Caco-2 (cell line): ENCODE measurements around the gene NRF1. TPM values are rescaled to one million over a fixed set of nuclear protein-coding genes. Genes with fewer than 3 reads are reported as not detected.

Experiments used
- BruUV-seq: library from RNA; stranded (reverse); fragments of 400-500 nt; replicated peaks from 2 replicates; lab custom pipeline; 2021; lab: Mats Ljungman, UMichigan
- CTCF ChIA-PET: fragments of 300-600 bp; sonication (Branson Sonifier 250); formaldehyde crosslinking; loops from one replicate; lab custom pipeline; 2022; ENCODE audit warnings: antibody characterized with exemption; lab: Charles Lee
- POLR2A ChIA-PET: fragments of 300-600 bp; sonication (Branson Sonifier 250); formaldehyde crosslinking; loops from one replicate; lab custom pipeline; 2022; ENCODE audit warnings: antibody characterized with exemption; lab: Charles Lee
- DNase-seq, 2 experiments: peaks; one replicate each; pipeline versions ENCODE4 v3.0.0 to v3.0.0-alpha.2; 2020 to 2022
- H3K27me3 ChIP-seq: replicated peaks from 2 replicates; pipeline ENCODE4 v1.6.0; 2011; ENCODE audit warnings: low read length; ENCODE audit not compliant: control insufficient read depth, insufficient read depth
- H3K36me3 ChIP-seq: 2 replicates; pipeline ENCODE4 v1.5.1; 2011; ENCODE audit warnings: low read length; ENCODE audit not compliant: control insufficient read depth, insufficient read depth
- H3K4me1 ChIP-seq: fragments of 250-450 bp; sonication (Bioruptor Pico); 2 replicates; pipeline ENCODE4 v1.5.1; 2020; ENCODE audit warnings: mild to moderate bottlenecking
- H3K4me3 ChIP-seq: 2 replicates; pipeline ENCODE4 v1.5.1; 2011; ENCODE audit warnings: low read depth, mild to moderate bottlenecking, control low read depth, low read length
- H3K9me3 ChIP-seq: fragments of 250-450 bp; sonication (Bioruptor Pico); 2 replicates; pipeline ENCODE4 v1.5.1; 2020; ENCODE audit warnings: mild to moderate bottlenecking, moderate library complexity
- H3K27ac Mint-ChIP-seq: one replicate; pipeline ENCODE4 v1.8.0; 2022; ENCODE audit warnings: mixed read lengths; ENCODE audit not compliant: unreplicated experiment
- H3K27me3 Mint-ChIP-seq: one replicate; pipeline ENCODE4 v1.8.0; 2022; ENCODE audit warnings: mixed read lengths; ENCODE audit not compliant: insufficient read depth, unreplicated experiment
- H3K36me3 Mint-ChIP-seq: one replicate; pipeline ENCODE4 v1.8.0; 2022; ENCODE audit warnings: mild to moderate bottlenecking, mixed read lengths; ENCODE audit not compliant: insufficient read depth, unreplicated experiment
- H3K4me1 Mint-ChIP-seq: one replicate; pipeline ENCODE4 v1.8.0; 2022; ENCODE audit warnings: low read depth, mixed read lengths; ENCODE audit not compliant: unreplicated experiment
- H3K4me3 Mint-ChIP-seq: one replicate; pipeline ENCODE4 v1.8.0; 2022; ENCODE audit warnings: mild to moderate bottlenecking, moderate library complexity, mixed read lengths; ENCODE audit not compliant: unreplicated experiment
- H3K9me3 Mint-ChIP-seq: one replicate; pipeline ENCODE4 v1.8.0; 2022; ENCODE audit warnings: mixed read lengths; ENCODE audit not compliant: unreplicated experiment
- intact Hi-C: fragments of 100-400 bp; cut with micrococcal nuclease; formaldehyde crosslinking; loops from one replicate; pipeline ENCODE4 v1.10.0; 2022; ENCODE audit not compliant: unreplicated experiment
- total RNA-seq: library from RNA; stranded (reverse); gene quantifications from 2 replicates; pipeline ENCODE4 v1.2.3, GENCODE V29; 2022
- TF ChIP-seq, protein P1 (sequence below), 2 experiments: fragments of 200-600 bp in 1 of 2; IDR thresholded peaks; 1 replicate in 1 of 2; 2 replicates in 1 of 2; pipeline versions ENCODE4 v1.5.1 to v1.8.0; 2011 to 2022; ENCODE audit warnings: antibody characterized with exemption in 1 of 2, control low read depth in 1 of 2, inconsistent platforms in 1 of 2, low read depth in 1 of 2, low read length in 1 of 2, mild to moderate bottlenecking in 1 of 2, moderate library complexity in 1 of 2; ENCODE audit not compliant: insufficient read depth in 1 of 2, severe bottlenecking in 1 of 2, unreplicated experiment in 1 of 2

The NRF1 gene
- total RNA-seq, 1 experiment from 2014 or later = 22.5 TPM

DNA sequence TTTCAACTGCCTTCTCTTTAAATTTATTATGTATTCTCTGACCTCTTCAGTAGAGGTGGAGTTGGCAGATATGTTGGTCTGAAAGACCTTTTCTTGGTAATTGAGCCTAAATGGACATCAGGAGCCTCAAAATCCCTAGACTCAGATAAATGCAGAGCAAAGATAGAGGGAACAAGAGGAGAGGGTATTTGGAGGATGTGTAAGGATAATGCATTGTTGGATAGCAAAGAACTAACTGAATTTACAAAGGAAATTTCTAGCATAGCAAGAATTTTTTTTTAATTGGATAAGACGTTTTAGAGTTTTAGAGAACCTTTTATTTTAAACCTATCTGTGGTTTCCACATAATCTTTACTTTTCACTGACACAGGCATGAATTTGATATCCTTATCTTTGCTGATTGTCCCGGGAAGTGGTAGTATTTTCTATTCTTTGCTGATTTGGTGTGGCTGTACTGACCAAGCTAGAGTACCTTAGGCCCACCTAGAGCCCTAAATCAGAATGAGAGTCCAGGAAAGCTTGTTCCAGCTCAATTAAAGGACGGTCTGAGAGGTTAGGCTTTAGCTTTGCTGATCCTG, 91.3 kb downstream of the NRF1 start:
- Mint-ChIP-seq H3K9me3 (no peaks in the 10 kb centered on the region), H3K27ac (no peak overlapping the region), H3K27me3 (no peaks in the 10 kb centered on the region), H3K4me3 (no peak overlapping the region), H3K36me3 (peaks cover 7% of the 10 kb centered on the region), H3K4me1 (peaks cover 20% of the 10 kb centered on the region)
- Histone ChIP-seq H3K27me3 (no peaks in the 10 kb centered on the region), H3K9me3 (no peaks in the 10 kb centered on the region), H3K4me3 (no peak overlapping the region), H3K36me3 (no peaks in the 10 kb centered on the region), H3K4me1 (peaks cover 23% of the 10 kb centered on the region)
- no TSS peak for BruUV-seq
- intact Hi-C loops = no loop called here
- ChIA-PET POLR2A (no interaction called here), CTCF (interaction anchor here (0.6 to 1.4 kb wide), 2 partner anchors 122 to 164 kb away, joined by 5 to 7 read pairs; no protein-coding TSS in a partner anchor)
- TF ChIP-seq, protein P1, sequence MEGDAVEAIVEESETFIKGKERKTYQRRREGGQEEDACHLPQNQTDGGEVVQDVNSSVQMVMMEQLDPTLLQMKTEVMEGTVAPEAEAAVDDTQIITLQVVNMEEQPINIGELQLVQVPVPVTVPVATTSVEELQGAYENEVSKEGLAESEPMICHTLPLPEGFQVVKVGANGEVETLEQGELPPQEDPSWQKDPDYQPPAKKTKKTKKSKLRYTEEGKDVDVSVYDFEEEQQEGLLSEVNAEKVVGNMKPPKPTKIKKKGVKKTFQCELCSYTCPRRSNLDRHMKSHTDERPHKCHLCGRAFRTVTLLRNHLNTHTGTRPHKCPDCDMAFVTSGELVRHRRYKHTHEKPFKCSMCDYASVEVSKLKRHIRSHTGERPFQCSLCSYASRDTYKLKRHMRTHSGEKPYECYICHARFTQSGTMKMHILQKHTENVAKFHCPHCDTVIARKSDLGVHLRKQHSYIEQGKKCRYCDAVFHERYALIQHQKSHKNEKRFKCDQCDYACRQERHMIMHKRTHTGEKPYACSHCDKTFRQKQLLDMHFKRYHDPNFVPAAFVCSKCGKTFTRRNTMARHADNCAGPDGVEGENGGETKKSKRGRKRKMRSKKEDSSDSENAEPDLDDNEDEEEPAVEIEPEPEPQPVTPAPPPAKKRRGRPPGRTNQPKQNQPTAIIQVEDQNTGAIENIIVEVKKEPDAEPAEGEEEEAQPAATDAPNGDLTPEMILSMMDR (IDR thresholded peaks at IDR 0.05; ENCODE audit: insufficient read depth in 1 of 2, low read depth in 1 of 2, low read length in 1 of 2, severe bottlenecking in 1 of 2, unreplicated experiment in 1 of 2) = no peak
- no peak for DNase-seq

DNA sequence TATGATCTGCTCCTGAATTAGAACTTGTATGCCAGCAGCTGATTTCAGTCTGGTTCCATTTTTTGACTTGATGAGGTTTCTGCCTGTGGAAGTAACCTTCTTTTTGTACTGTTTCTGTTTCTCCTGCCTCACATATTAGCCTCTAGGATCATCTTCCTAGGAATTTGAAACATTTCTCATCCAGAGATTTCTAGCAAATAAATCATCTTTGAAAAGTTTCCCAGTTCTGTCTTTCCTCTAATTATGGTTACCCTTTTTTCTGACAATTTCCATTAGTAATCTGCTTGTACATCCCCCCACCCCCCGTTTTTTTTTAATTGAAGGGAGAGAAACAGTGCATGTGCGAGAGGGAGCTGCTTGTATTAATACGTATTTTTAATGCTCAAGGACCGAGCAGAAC, 92.2 kb downstream of the NRF1 start:
- Histone ChIP-seq H3K27me3 (no peaks in the 10 kb centered on the region), H3K4me1 (peaks cover 23% of the 10 kb centered on the region), H3K36me3 (no peaks in the 10 kb centered on the region), H3K9me3 (no peaks in the 10 kb centered on the region), H3K4me3 (no peak overlapping the region)
- TF ChIP-seq, protein P1 (IDR thresholded peaks at IDR 0.05; ENCODE audit: insufficient read depth in 1 of 2, low read depth in 1 of 2, low read length in 1 of 2, severe bottlenecking in 1 of 2, unreplicated experiment in 1 of 2) = no peak
- Mint-ChIP-seq H3K4me1 (peaks cover 20% of the 10 kb centered on the region), H3K4me3 (no peak overlapping the region), H3K27ac (no peak overlapping the region), H3K36me3 (peaks cover 7% of the 10 kb centered on the region), H3K27me3 (no peaks in the 10 kb centered on the region), H3K9me3 (no peaks in the 10 kb centered on the region)
- DNase-seq = no peak
- POLR2A ChIA-PET = no interaction called here
- CTCF ChIA-PET = interaction anchor here (1.4 kb wide), 1 partner anchor 121 kb away, joined by 5 read pairs; no protein-coding TSS in a partner anchor
- intact Hi-C loops = no loop called here
- no TSS peak for BruUV-seq

DNA sequence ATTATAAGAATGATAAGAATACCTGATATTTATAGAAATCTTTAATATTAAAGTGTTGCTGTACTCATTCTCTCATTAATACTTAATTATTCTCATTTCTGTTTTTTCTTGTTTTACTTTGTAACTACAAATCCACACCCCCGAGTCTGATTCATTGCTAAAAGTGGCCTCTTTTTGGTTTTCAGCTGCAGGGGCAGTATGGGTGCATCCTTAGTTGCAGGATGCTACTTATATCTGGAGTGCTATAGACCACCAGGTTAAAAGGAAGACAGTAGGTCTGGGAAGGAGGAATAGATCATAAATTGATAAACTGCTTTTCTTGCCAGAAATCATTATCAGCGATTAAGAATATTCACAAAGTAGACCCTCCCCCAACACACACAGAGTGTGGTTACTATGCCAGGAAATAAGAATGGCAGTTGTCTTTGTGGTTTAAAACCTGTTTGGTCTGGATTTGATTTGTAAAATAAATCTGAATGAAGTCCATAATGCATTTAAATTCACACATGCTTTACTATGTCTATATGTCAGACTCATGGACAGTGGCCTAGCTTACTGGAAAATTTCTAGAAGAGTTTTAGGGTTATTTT, 96.5 kb downstream of the NRF1 start:
- intact Hi-C loops = no loop called here
- Mint-ChIP-seq H3K4me3 (no peak overlapping the region), H3K36me3 (peaks cover 13% of the 10 kb centered on the region), H3K27me3 (no peaks in the 10 kb centered on the region), H3K4me1 (peaks cover under 1% of the 10 kb centered on the region), H3K27ac (no peak overlapping the region), H3K9me3 (no peaks in the 10 kb centered on the region)
- Histone ChIP-seq H3K9me3 (no peaks in the 10 kb centered on the region), H3K27me3 (no peaks in the 10 kb centered on the region), H3K4me3 (no peak overlapping the region), H3K4me1 (peaks cover 8% of the 10 kb centered on the region), H3K36me3 (no peaks in the 10 kb centered on the region)
- CTCF ChIA-PET = no interaction called here
- no TSS peak for BruUV-seq
- POLR2A ChIA-PET = no interaction called here
- TF ChIP-seq, protein P1 (IDR thresholded peaks at IDR 0.05; ENCODE audit: insufficient read depth in 1 of 2, low read depth in 1 of 2, low read length in 1 of 2, severe bottlenecking in 1 of 2, unreplicated experiment in 1 of 2) = no peak
- DNase-seq = no peak
